Measurements from ENCODE around the gene PIN4. TPM values are rescaled to one million over a fixed set of nuclear protein-coding genes. Genes with fewer than 3 reads are reported as not detected.

The PIN4 gene
- total and polyA plus RNA-seq, 2 of the 8 experiments (the other 6 are each of a cell fraction or from before 2014, with no cell fraction given): 4.8 to 9.4 TPM

DNA sequence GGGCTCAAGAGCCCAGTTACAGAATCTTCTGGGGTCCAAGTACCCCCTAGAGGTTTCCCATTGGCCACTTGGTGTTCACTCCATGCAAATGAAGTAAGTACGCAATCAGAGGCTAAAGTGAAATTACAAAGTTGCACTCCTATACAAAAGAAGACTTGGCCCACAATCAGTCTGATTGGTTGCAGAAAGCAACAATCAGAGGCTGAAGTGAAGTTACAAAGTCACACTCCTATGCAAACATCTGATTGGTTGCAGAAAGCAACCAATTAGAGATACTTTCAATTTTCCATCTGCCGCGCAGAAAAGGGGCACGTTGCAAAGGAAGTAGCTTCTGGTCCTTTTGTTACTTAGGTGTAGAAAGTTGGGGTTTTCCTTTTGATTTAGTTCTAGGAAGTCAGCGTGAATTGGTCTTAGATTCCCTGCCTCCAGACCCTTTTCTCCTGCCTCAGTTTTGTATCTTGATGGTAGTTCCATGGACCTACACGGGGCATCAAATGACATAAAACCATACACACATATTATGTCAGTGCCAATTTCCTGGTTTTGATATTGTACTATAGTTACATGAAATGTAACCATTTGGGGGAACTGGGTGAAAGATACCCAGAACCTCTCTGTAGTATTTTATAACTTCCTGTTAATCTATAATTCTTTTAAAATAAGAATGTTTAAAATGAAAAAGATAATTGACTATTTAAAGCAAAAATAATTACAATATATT lies 12.4 kb upstream of the PIN4 start:
- Histone ChIP-seq H4K5ac (ENCODE audit: insufficient read length, low read depth, low read length) (no peak overlapping the region), H3K9me3 (ENCODE audit: insufficient read depth in 2 of 2, low read depth in 1 of 2, low read length in 1 of 2) (no peaks in the 10 kb centered on the region), H2BK20ac (ENCODE audit: low read length) (no peak overlapping the region), H3K23me2 (ENCODE audit: low read depth, low read length) (no peaks in the 10 kb centered on the region), H2AK5ac (ENCODE audit: low read depth, low read length) (no peak overlapping the region), H4K8ac (ENCODE audit: extremely low read depth, insufficient read depth, low read length) (no peak overlapping the region), H3K56ac (replicated peaks; ENCODE audit: insufficient read length, low read depth, low read length) (no peak overlapping the region), H3K27me3 (replicated peaks in 1 of 4; ENCODE audit: control insufficient read depth in 3 of 4, extremely low read depth in 1 of 4, insufficient read depth in 3 of 4, low read length in 3 of 4) (no peaks in the 10 kb centered on the region), H2BK15ac (ENCODE audit: low read length) (no peak overlapping the region), H3K14ac (ENCODE audit: insufficient read length) (no peak overlapping the region), H3K4me1 (replicated peaks in 1 of 4; ENCODE audit: control insufficient read depth in 3 of 4, insufficient read depth in 4 of 4, low read length in 3 of 4) (no peaks in the 10 kb centered on the region), H4K20me1 (replicated peaks in 1 of 2; ENCODE audit: control insufficient read depth in 1 of 2, insufficient read depth in 2 of 2, low read length in 2 of 2) (no peaks in the 10 kb centered on the region), H3K23ac (ENCODE audit: insufficient read length) (no peak overlapping the region), H3K4me2 (ENCODE audit: insufficient read depth in 1 of 2, low read depth in 2 of 2, low read length in 2 of 2) (no peak overlapping the region), H3K79me2 (ENCODE audit: control insufficient read depth in 1 of 2, insufficient read depth in 2 of 2, low read length in 2 of 2) (no peaks in the 10 kb centered on the region), H2BK5ac (ENCODE audit: low read depth, low read length) (no peak overlapping the region), H3K36me3 (ENCODE audit: control insufficient read depth in 2 of 4, insufficient read depth in 4 of 4, low read length in 3 of 4) (no peaks in the 10 kb centered on the region), H2BK12ac (ENCODE audit: low read depth, low read length) (no peak overlapping the region), H3K4me3 (ENCODE audit: extremely low read depth in 1 of 4, insufficient read depth in 2 of 4, low read depth in 3 of 4, low read length in 4 of 4) (no peak overlapping the region), H3K4ac (replicated peaks; ENCODE audit: insufficient read length, low read depth, low read length) (no peak overlapping the region), H3K9ac (replicated peaks in 1 of 4; ENCODE audit: extremely low read depth in 1 of 4, low read depth in 3 of 4, low read length in 3 of 4) (no peak overlapping the region), H2BK120ac (replicated peaks; ENCODE audit: low read depth, low read length) (no peak overlapping the region), H4K91ac (replicated peaks; ENCODE audit: insufficient read length, low read length) (no peak overlapping the region), H2AFZ (ENCODE audit: low read length) (no peak overlapping the region), H3K79me1 (ENCODE audit: low read depth, low read length) (no peaks in the 10 kb centered on the region), H3K27ac (ENCODE audit: low read depth, low read length) (no peak overlapping the region), H3K18ac (ENCODE audit: extremely low read depth, low read length) (no peak overlapping the region)
- TF ChIP-seq JUND (IDR thresholded peaks at IDR 0.05; ENCODE audit: low read length): no peak
- TF ChIP-seq CBX8 (IDR thresholded peaks at IDR 0.05; ENCODE audit: borderline replicate concordance, low read depth, low read length): no peak
- CTCF ChIA-PET (ENCODE audit: partially characterized antibody): no interaction called here
- POLR2A ChIA-PET (ENCODE audit: partially characterized antibody): no interaction called here
- 85% methylated on average over 3 of the region's 6 CpGs; no CpG with 5 or more reads in 1 of the 2 experiments for WGBS, 2 experiments (ENCODE audit: extremely low coverage in 1 of 2, insufficient coverage in 1 of 2, insufficient read length in 1 of 2, insufficient replicate concordance in 2 of 2, low coverage in 1 of 2, low lambda C conversion rate in 2 of 2, missing lambda C conversion rate in 1 of 2)
- DNase-seq (ENCODE audit: low read depth in 1 of 2, low spot score in 2 of 2): no peak
- no peak for FAIRE-seq

Measured in H1 (cell line).